HepG2 (cell line): Measurements from ENCODE around the gene NAV1. TPM values are rescaled to one million over a fixed set of nuclear protein-coding genes. Genes with fewer than 3 reads are reported as not detected.

Source experiments
- ARHGAP35 ChIP-seq: sonication (generic); formaldehyde crosslinking; IDR thresholded peaks from 2 replicates; pipeline ENCODE4 v1.9.0; 2022; ENCODE audit warnings: mild to moderate bottlenecking, inconsistent platforms, moderate library complexity, missing genetic modification reagents, borderline replicate concordance
- ELF1 ChIP-seq: sonication (generic); formaldehyde crosslinking; IDR thresholded peaks from 2 replicates; pipeline ENCODE4 v1.4.0; 2020; ENCODE audit warnings: missing genetic modification reagents
- GATAD2A ChIP-seq: IDR thresholded peaks from 2 replicates; pipeline ENCODE4 v1.6.1; 2016
- HMGA1 ChIP-seq: sonication (generic); formaldehyde crosslinking; conservative IDR thresholded peaks from 2 replicates; pipeline ENCODE4 v1.4.0; 2020; ENCODE audit warnings: missing genetic modification reagents
- RXRA ChIP-seq: sonication (generic); formaldehyde crosslinking; IDR thresholded peaks from 2 replicates; pipeline ENCODE4 v1.5.1; 2020; ENCODE audit warnings: missing genetic modification reagents
- TEAD3 ChIP-seq: optimal IDR thresholded peaks from 2 replicates; pipeline ENCODE3; 2016; ENCODE audit warnings: borderline replicate concordance
- ZBTB21 ChIP-seq: sonication (generic); formaldehyde crosslinking; IDR thresholded peaks from 2 replicates; pipeline ENCODE4 v1.4.0; 2020; ENCODE audit warnings: missing genetic modification reagents
- ZNF501 ChIP-seq: sonication (generic); formaldehyde crosslinking; IDR thresholded peaks from 2 replicates; pipeline ENCODE4 v1.5.1; 2020; ENCODE audit warnings: mild to moderate bottlenecking, moderate library complexity, missing genetic modification reagents
- polyA plus RNA-seq, 8 experiments: library from polyadenylated mRNA; depleted of rRNA in 3 of 8; stranded (reverse) in 7 of 8; unstranded in 1 of 8; fragments of >200 nt; fragmentation: Illumina TruSeq in 4 of 8; extraction: Trizol in 4 of 8; gene quantifications; 2 replicates each; pipeline versions ENCODE4 v1.2.1 to v1.2.3, GENCODE V29; 2011 to 2016; ENCODE audit warnings: low read depth in 4 of 8, missing spikeins in 1 of 8, mixed read lengths in 1 of 8; ENCODE audit not compliant: insufficient read depth in 1 of 8
- total RNA-seq, 5 experiments: library from RNA; depleted of rRNA; stranded (reverse); fragments of >200 nt; fragmentation: Illumina TruSeq; extraction: Trizol; gene quantifications; 2 replicates each; pipeline ENCODE4 v1.2.3, GENCODE V29; 2016; ENCODE audit warnings: low read depth in 1 of 5
- TF ChIP-seq, protein P1 (sequence below): sonication (generic); formaldehyde crosslinking; IDR thresholded peaks from 2 replicates; pipeline ENCODE4 v1.5.1; 2020; ENCODE audit warnings: mild to moderate bottlenecking, missing genetic modification reagents, moderate library complexity
- TF ChIP-seq, protein P2 (sequence below): sonication (generic); formaldehyde crosslinking; IDR thresholded peaks from 2 replicates; pipeline ENCODE4 v1.4.0; 2020; ENCODE audit warnings: missing genetic modification reagents, borderline replicate concordance

The NAV1 gene
- total and polyA plus RNA-seq, 2 of the 13 experiments (the other 11 are each of a cell fraction or from before 2014, with no cell fraction given) = not detected

DNA sequence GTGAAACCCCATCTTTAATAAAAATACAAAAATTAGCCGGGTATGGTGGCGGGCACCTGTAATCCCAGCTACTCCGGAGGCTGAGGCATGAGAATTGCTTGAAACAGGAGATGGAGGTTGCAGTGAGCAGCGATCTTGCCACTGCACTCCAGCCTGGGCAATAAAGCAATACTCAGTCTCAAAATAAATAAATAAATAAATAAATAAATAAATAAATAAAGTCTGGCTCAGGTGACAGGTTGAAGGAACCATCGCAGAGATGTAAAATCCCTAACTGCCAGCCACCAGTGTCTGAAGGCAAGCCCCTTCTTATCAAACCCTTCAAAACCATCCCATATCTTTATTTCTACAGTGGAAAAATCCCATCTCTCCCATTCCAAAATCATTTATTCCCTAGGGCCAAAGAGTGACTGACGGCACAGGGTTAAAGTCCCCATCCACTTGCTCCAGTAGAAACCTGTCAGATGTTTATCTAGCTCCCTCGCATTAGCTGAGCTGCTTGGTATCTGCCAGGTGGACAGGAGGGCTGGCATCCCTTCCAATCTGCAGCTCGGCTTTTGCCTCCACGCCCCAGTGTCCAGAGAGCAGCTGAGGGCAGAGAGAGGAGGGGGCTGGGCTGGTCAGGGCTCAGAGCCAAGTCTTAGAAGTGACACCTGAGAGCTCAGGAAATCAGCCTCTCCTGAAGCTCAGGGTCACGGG is 37.0 kb upstream of the NAV1 start (continued):
- TF ChIP-seq, protein P1, sequence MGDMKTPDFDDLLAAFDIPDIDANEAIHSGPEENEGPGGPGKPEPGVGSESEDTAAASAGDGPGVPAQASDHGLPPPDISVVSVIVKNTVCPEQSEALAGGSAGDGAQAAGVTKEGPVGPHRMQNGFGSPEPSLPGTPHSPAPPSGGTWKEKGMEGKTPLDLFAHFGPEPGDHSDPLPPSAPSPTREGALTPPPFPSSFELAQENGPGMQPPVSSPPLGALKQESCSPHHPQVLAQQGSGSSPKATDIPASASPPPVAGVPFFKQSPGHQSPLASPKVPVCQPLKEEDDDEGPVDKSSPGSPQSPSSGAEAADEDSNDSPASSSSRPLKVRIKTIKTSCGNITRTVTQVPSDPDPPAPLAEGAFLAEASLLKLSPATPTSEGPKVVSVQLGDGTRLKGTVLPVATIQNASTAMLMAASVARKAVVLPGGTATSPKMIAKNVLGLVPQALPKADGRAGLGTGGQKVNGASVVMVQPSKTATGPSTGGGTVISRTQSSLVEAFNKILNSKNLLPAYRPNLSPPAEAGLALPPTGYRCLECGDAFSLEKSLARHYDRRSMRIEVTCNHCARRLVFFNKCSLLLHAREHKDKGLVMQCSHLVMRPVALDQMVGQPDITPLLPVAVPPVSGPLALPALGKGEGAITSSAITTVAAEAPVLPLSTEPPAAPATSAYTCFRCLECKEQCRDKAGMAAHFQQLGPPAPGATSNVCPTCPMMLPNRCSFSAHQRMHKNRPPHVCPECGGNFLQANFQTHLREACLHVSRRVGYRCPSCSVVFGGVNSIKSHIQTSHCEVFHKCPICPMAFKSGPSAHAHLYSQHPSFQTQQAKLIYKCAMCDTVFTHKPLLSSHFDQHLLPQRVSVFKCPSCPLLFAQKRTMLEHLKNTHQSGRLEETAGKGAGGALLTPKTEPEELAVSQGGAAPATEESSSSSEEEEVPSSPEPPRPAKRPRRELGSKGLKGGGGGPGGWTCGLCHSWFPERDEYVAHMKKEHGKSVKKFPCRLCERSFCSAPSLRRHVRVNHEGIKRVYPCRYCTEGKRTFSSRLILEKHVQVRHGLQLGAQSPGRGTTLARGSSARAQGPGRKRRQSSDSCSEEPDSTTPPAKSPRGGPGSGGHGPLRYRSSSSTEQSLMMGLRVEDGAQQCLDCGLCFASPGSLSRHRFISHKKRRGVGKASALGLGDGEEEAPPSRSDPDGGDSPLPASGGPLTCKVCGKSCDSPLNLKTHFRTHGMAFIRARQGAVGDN (CRISPR knock-in tag) = peak; percentile 64
- TF ChIP-seq ZNF501 (CRISPR knock-in tag) (no peak), RXRA (CRISPR knock-in tag) (peak; percentile 53), TEAD3 (peak; percentile 15), ELF1 (CRISPR knock-in tag) (no peak), ZBTB21 (CRISPR knock-in tag) (no peak), HMGA1 (CRISPR knock-in tag) (no peak), GATAD2A (CRISPR knock-in tag) (0 out of 2 replicates have a peak, but pooled peaks have one; percentile 16), ARHGAP35 (CRISPR knock-in tag) (no peak)
- TF ChIP-seq, protein P2, sequence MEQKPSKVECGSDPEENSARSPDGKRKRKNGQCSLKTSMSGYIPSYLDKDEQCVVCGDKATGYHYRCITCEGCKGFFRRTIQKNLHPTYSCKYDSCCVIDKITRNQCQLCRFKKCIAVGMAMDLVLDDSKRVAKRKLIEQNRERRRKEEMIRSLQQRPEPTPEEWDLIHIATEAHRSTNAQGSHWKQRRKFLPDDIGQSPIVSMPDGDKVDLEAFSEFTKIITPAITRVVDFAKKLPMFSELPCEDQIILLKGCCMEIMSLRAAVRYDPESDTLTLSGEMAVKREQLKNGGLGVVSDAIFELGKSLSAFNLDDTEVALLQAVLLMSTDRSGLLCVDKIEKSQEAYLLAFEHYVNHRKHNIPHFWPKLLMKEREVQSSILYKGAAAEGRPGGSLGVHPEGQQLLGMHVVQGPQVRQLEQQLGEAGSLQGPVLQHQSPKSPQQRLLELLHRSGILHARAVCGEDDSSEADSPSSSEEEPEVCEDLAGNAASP = peak; percentile 61; the same call in 1 of the 2 replicates
